ENCODE data around the gene MTR.

MTR gene

DNA sequence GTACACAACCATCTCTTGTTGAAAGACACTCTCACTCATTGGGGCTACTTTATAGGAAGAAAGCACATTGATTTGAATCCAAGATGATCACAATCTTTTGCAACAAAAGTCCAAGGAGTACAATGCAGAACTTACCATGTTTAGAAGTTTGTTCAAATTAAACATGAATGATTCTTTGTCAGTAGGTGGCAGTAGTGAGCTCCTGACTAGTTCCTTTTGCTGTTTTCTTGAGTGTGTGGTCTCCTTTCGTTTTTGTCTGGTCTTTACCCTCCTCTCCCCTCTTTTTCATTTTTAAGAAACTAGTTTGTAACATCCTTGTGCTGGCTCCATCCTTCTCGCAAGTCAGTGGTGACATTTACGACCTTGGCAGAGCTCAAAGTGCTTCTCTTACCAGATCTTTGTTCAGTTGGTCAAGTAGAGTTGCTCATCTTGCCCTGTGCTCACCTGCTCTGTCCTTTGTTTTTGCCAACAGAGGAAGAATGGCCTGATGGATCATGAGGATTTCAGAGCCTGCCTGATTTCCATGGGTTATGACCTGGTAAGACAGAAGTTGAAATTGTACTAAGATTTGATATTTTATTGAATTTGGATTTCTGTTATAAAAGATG lies 35.7 kb upstream of the MTR start:
- POLR2A ChIA-PET: interaction anchor here (1.2 to 5.6 kb wide), 2 partner anchors 35 to 155 kb away, joined by 6 to 21 read pairs; partner anchors contain the start of genes HEATR1 and MTR
- CTCF ChIA-PET: interaction anchor here (0.7 to 2.3 kb wide), 22 partner anchors 9 to 1040 kb away, joined by 3 to 13 read pairs (median 4); partner anchors contain the start of gene MTR
- TF ChIP-seq FOXA1 (IDR thresholded peaks at IDR 0.05): no peak
- TF ChIP-seq, protein P1, sequence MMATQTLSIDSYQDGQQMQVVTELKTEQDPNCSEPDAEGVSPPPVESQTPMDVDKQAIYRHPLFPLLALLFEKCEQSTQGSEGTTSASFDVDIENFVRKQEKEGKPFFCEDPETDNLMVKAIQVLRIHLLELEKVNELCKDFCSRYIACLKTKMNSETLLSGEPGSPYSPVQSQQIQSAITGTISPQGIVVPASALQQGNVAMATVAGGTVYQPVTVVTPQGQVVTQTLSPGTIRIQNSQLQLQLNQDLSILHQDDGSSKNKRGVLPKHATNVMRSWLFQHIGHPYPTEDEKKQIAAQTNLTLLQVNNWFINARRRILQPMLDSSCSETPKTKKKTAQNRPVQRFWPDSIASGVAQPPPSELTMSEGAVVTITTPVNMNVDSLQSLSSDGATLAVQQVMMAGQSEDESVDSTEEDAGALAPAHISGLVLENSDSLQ (IDR thresholded peaks at IDR 0.05): no peak
- TF ChIP-seq ZNF384 (IDR thresholded peaks at IDR 0.05): no peak
- TF ChIP-seq CTBP1 (IDR thresholded peaks at IDR 0.05; ENCODE audit: borderline replicate concordance): no peak
- DNase-seq (ENCODE audit: extremely low spot score): peak; percentile 68

DNA sequence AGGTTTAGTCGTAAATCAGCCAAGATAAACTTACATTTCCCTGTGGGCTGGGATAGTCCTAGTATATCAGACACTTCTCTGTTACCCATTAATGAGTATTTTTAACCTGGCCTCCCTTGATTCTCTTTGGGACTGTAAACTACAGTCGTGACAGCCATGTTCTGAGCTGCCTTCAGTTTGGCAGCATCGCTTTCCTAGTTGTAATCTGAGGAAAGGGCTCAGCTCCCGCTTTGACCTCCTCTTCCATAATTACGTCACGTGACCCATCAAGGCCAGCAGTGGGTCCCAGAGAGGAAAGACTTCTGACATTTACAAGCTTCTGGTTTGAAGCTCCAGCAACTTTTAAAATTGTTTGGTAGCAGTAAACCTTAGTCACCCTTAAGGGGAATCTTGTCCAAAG lies 34.6 kb upstream of the MTR start:
- POLR2A ChIA-PET: interaction anchor here (0.8 to 5.6 kb wide), 3 partner anchors 10 to 156 kb away, joined by 3 to 21 read pairs (median 3); partner anchors contain the start of genes HEATR1 and MTR
- DNase-seq (ENCODE audit: extremely low spot score): peak; percentile 61
- CTCF ChIA-PET: interaction anchor here (0.6 to 2.3 kb wide), 6 partner anchors 8 to 626 kb away, joined by 3 to 13 read pairs (median 6); partner anchors contain the start of gene HEATR1
- TF ChIP-seq CTBP1 (IDR thresholded peaks at IDR 0.05; ENCODE audit: borderline replicate concordance): no peak
- TF ChIP-seq, protein P1 (IDR thresholded peaks at IDR 0.05): peak; percentile 70

DNA sequence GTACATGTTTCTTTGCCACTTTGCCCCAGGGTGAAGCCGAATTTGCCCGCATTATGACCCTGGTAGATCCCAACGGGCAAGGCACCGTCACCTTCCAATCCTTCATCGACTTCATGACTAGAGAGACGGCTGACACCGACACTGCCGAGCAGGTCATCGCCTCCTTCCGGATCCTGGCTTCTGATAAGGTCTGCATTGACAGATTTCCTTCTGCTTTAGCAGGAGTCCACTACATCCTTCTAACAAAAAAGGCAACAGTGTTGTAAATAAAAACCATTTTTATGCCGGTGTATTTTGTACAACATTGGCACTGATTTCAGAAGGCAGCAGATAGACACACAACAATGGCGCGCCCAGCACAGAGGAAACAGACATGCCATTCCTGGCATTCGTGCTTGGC lies 34.1 kb upstream of the MTR start:
- TF ChIP-seq BHLHE40 (IDR thresholded peaks at IDR 0.05; ENCODE audit: borderline replicate concordance): no peak
- TF ChIP-seq TARDBP (IDR thresholded peaks at IDR 0.05): no peak
- TF ChIP-seq CTBP1 (IDR thresholded peaks at IDR 0.05; ENCODE audit: borderline replicate concordance): no peak
- no peak for TF ChIP-seq FOXM1 (IDR thresholded peaks at IDR 0.05; ENCODE audit: borderline replicate concordance)
- no peak for TF ChIP-seq L3MBTL2 (conservative IDR thresholded peaks at IDR 0.05)
- TF ChIP-seq SP1 (IDR thresholded peaks at IDR 0.05): no peak
- TF ChIP-seq, protein P1 (IDR thresholded peaks at IDR 0.05): no peak
- TF ChIP-seq ARNT (IDR thresholded peaks at IDR 0.05): no peak
- no peak for TF ChIP-seq FOXA1 (IDR thresholded peaks at IDR 0.05)
- TF ChIP-seq FOXK2 (IDR thresholded peaks at IDR 0.05): no peak
- no peak for TF ChIP-seq HDGF (IDR thresholded peaks at IDR 0.05; ENCODE audit: borderline replicate concordance)
- TF ChIP-seq SUZ12 (IDR thresholded peaks at IDR 0.05): no peak
- no peak for TF ChIP-seq ZNF384 (IDR thresholded peaks at IDR 0.05)
- TF ChIP-seq ELF4 (IDR thresholded peaks at IDR 0.05): no peak
- POLR2A ChIA-PET: interaction anchor here (0.8 to 5.6 kb wide), 3 partner anchors 9 to 156 kb away, joined by 3 to 21 read pairs (median 3); partner anchors contain the start of genes HEATR1 and MTR
- no peak for DNase-seq (ENCODE audit: extremely low spot score)
- CTCF ChIA-PET: interaction anchor here (0.9 to 1.6 kb wide), 2 partner anchors 10 to 157 kb away, joined by 3 read pairs; partner anchors contain the start of gene HEATR1

DNA sequence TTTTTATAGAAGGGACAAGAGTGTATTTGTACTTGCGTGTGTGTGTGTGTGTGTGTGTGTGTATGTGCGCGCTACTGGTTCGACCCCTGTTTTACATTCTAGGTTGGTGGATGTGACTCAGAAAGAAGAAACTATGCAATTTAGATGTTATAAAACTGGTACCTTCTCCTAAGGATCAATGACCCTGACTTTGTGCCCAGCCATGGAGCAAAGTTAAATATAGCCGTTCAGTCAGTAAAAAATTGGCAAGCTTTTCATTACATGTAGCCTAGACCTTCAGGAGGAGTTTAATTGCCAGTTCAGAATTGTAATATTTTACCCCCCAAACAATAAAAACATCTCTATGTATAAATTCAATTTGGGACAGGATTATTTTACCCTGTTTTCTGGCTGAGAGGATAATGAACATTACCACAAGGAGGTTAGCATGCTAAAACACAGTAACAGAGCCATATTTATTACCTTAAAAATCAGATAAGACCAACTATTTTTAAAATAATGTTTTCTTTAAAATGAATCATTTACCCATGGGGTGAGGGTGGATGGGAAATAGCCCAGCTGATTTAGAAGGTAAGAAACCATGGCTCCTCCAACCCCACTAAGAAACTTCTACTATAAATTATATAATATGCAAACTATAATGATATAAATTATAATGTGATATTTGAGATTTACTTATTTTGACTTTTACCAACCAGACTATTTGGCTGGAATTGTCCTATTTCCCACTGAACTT lies 33.5 kb upstream of the MTR start:
- no peak for DNase-seq (ENCODE audit: extremely low spot score)
- ChIA-PET CTCF (interaction anchor here (0.5 kb wide), 1 partner anchor 31 kb away, joined by 3 read pairs; no protein-coding TSS in a partner anchor), POLR2A (interaction anchor here (1.1 to 5.6 kb wide), 3 partner anchors 9 to 157 kb away, joined by 3 to 21 read pairs (median 3); partner anchors contain the start of genes HEATR1 and MTR)
- TF ChIP-seq FOXK2 (IDR thresholded peaks at IDR 0.05) (no peak), TARDBP (IDR thresholded peaks at IDR 0.05) (no peak)

DNA sequence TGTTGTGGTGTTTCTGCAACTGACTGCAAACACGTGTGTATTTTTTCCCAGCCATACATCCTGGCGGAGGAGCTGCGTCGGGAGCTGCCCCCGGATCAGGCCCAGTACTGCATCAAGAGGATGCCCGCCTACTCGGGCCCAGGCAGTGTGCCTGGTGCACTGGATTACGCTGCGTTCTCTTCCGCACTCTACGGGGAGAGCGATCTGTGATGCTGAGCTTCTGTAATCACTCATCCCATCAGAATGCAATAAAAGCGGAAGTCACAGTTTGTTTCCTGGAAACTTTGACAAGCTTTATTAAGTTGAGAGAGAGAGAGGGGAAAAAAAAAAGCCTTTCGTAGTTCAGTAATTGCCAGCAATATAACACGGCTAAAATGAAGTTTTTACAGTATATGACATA lies 32.7 kb upstream of the MTR start:
- no peak for DNase-seq (ENCODE audit: extremely low spot score)
- TF ChIP-seq HDGF (IDR thresholded peaks at IDR 0.05; ENCODE audit: borderline replicate concordance) (no peak), SP1 (IDR thresholded peaks at IDR 0.05) (no peak), FOXM1 (IDR thresholded peaks at IDR 0.05; ENCODE audit: borderline replicate concordance) (no peak), ELF4 (IDR thresholded peaks at IDR 0.05) (no peak), FOXA1 (IDR thresholded peaks at IDR 0.05) (no peak), BHLHE40 (IDR thresholded peaks at IDR 0.05; ENCODE audit: borderline replicate concordance) (no peak), SUZ12 (IDR thresholded peaks at IDR 0.05) (no peak), CTBP1 (IDR thresholded peaks at IDR 0.05; ENCODE audit: borderline replicate concordance) (no peak)
- CTCF ChIA-PET: no interaction called here
- POLR2A ChIA-PET: interaction anchor here (1.1 to 5.6 kb wide), 2 partner anchors 32 to 158 kb away, joined by 3 to 21 read pairs; partner anchors contain the start of genes HEATR1 and MTR

DNA sequence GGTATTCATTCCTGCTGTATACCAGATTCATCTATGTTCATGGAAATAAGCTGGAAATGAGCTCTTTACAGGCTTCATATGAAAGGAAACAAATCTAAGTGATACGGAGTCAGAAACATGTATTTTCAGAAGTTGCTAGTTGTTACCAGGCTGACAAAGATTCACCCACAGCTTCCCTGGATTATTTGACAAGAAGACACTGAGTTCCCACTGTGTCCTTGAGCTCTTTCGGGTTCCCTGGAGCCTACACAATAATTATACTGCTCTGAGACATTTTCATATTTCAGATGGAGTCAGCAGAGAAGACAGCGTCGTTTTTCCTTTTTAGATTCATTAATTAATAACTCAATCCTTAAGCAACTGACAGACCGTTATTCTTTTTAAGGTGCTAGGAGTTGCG lies 29.3 kb upstream of the MTR start:
- POLR2A ChIA-PET: interaction anchor here (1.2 to 2.0 kb wide), 2 partner anchors 29 to 161 kb away, joined by 4 to 5 read pairs; partner anchors contain the start of genes HEATR1 and MTR
- TF ChIP-seq CTBP1 (IDR thresholded peaks at IDR 0.05; ENCODE audit: borderline replicate concordance) (no peak), FOXM1 (IDR thresholded peaks at IDR 0.05; ENCODE audit: borderline replicate concordance) (no peak), NFRKB (IDR thresholded peaks at IDR 0.05) (no peak), SP1 (IDR thresholded peaks at IDR 0.05) (no peak), ARNT (IDR thresholded peaks at IDR 0.05) (no peak)
- CTCF ChIA-PET: interaction anchor here (0.8 kb wide), 1 partner anchor 75 kb away, joined by 4 read pairs; no protein-coding TSS in a partner anchor
- no peak for DNase-seq (ENCODE audit: extremely low spot score)
